Lung (tissue), 12 donors: ENCODE data around the gene LMBR1L. TPM values are rescaled to one million over a fixed set of nuclear protein-coding genes. Genes with fewer than 3 reads are reported as not detected.
"Not testable (repeated sequence)": the region's sequence is repeated elsewhere in the genome, so short reads cannot be mapped to it uniquely, and the experiment has no call there.

Experiments
- ATAC-seq: fragments of 200-7000 bp; cut with Tn5 transposase; one replicate; pipeline ENCODE4 v1.9.1; 2020; ENCODE audit warnings: moderate number of reproducible peaks; ENCODE audit not compliant: insufficient read depth, low FRiP score
- DNase-seq, 3 donors: peaks; one replicate each; pipeline ENCODE4 v3.0.0-alpha.2; 2013 to 2017
- H3K27ac ChIP-seq, 2 donors: one replicate each; pipeline ENCODE4 v1.5.1; 2013; ENCODE audit warnings: mild to moderate bottlenecking in 2 of 2, moderate library complexity in 2 of 2, control low read depth in 1 of 2, inconsistent platforms in 1 of 2, low read depth in 1 of 2, low read length in 1 of 2
- H3K27me3 ChIP-seq, 3 donors: one replicate each; pipeline ENCODE4 v1.5.1; 2013; ENCODE audit warnings: low read length in 2 of 3; ENCODE audit not compliant: control insufficient read depth in 3 of 3, insufficient read depth in 3 of 3
- H3K36me3 ChIP-seq, 4 donors: one replicate each; pipeline ENCODE4 v1.5.1; 2013; ENCODE audit warnings: low read length in 4 of 4, mild to moderate bottlenecking in 1 of 4, moderate library complexity in 1 of 4; ENCODE audit not compliant: control insufficient read depth in 4 of 4, insufficient read depth in 4 of 4
- H3K4me1 ChIP-seq, 5 donors: one replicate each; pipeline ENCODE4 v1.5.1; 2013; ENCODE audit warnings: low read length in 5 of 5, mild to moderate bottlenecking in 2 of 5, moderate library complexity in 1 of 5; ENCODE audit not compliant: control insufficient read depth in 5 of 5, insufficient read depth in 5 of 5
- H3K4me3 ChIP-seq: one replicate; pipeline ENCODE4 v1.5.1; 2013; ENCODE audit warnings: mild to moderate bottlenecking, control low read depth, moderate library complexity
- H3K9ac ChIP-seq, 2 donors: one replicate each; pipeline ENCODE4 v1.5.1; 2013; ENCODE audit warnings: low read length in 2 of 2, control low read depth in 1 of 2; ENCODE audit not compliant: insufficient read depth in 1 of 2
- H3K9me3 ChIP-seq, 4 donors: one replicate each; pipeline ENCODE4 v1.5.1; 2013; ENCODE audit warnings: low read length in 3 of 4, mild to moderate bottlenecking in 1 of 4, moderate library complexity in 1 of 4; ENCODE audit not compliant: control insufficient read depth in 4 of 4, insufficient read depth in 3 of 4
- WGBS, 2 donors: extraction: QIAGEN DNeasy Blood & Tissue Kit; methylation state at CpG; one replicate each; pipeline ENCODE4 v1.1.7; 2013; 5-methylcytosine and 5-hydroxymethylcytosine counted together
- polyA plus RNA-seq, 2 donors: library from polyadenylated mRNA; stranded (reverse); fragments of 200-250 nt; gene quantifications; one replicate each; pipeline ENCODE4 v1.2.1, GENCODE V29; 2013
- total RNA-seq, 2 donors: library from RNA; depleted of rRNA in 1 of 2; stranded (reverse); fragments of >200 nt in 1 of 2; gene quantifications; one replicate each; pipeline ENCODE4 v1.2.1, GENCODE V29; 2014 to 2021
- TF ChIP-seq, protein P1 (sequence below): IDR thresholded peaks from 2 replicates; pipeline ENCODE4 v1.5.1; 2012; ENCODE audit warnings: mild to moderate bottlenecking; ENCODE audit errors: control extremely low read depth, extremely low read depth
- donor health status: control.
- donor health status: control.
- donor health status: Bipolar disorder and iron deficiency.
- donor health status: healthy.
- donor health status: DM: yes; HTN: yes; CAD: no.

LMBR1L gene
- total and polyA plus RNA-seq, 4 donors, result 34.8 to 70.1 (median 38.7) TPM

DNA sequence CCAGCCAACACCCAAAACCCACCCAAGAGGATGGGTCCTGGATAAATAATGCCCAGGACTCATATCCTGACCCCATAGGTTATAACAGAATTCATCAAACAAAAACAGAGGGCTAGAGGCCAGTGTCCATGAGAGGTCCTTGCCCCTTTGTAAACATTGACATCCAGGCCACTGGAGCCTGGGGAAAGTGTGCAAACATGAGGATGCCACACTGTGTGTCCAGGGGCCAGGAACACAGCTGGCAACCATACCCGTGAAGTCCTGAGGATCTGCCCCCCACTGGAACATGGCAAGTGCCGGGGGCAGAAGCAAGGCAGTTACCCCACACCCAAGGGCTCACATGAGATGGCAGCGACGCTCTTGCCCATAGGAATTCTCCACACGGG lies 45.9 kb downstream of the LMBR1L start:
- Histone ChIP-seq H3K36me3 (no peaks in the 10 kb centered on the region), H3K9ac (no peak overlapping the region), H3K27me3 (no peaks in the 10 kb centered on the region), H3K9me3 (no peaks in the 10 kb centered on the region), H3K4me1 (peaks cover 0 to 17% (median 5%) of the 10 kb centered on the region in 5 donors), H3K27ac (no peak overlapping the region), H3K4me3 (no peak overlapping the region)
- WGBS, 2 donors, result 94 to 95% methylated on average over 5 of the region's 5 CpGs
- TF ChIP-seq, protein P1, sequence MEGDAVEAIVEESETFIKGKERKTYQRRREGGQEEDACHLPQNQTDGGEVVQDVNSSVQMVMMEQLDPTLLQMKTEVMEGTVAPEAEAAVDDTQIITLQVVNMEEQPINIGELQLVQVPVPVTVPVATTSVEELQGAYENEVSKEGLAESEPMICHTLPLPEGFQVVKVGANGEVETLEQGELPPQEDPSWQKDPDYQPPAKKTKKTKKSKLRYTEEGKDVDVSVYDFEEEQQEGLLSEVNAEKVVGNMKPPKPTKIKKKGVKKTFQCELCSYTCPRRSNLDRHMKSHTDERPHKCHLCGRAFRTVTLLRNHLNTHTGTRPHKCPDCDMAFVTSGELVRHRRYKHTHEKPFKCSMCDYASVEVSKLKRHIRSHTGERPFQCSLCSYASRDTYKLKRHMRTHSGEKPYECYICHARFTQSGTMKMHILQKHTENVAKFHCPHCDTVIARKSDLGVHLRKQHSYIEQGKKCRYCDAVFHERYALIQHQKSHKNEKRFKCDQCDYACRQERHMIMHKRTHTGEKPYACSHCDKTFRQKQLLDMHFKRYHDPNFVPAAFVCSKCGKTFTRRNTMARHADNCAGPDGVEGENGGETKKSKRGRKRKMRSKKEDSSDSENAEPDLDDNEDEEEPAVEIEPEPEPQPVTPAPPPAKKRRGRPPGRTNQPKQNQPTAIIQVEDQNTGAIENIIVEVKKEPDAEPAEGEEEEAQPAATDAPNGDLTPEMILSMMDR, result no peak
- ATAC-seq (no peak), DNase-seq (no peak)

DNA sequence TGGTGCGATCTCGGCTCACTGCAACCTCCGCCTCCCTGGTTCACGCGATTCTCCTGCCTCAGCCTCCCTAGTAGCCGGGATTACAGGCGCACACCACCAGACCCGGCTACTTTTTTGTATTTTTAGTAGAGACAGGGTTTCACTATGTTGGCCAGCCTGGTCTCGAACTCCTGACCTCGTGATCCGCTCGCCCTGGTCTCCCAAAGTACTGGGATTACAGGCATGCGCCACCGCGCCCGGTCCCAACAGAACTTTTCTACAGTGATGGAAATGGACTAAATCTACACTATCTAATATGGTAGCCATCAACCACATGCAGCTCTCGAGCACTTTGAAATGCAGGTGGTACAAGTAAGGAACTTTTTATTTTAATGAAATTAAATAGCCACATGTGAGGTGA lies 48.7 kb downstream of the LMBR1L start:
- H3K9ac ChIP-seq, H3K27me3 ChIP-seq, ATAC-seq, DNase-seq, H3K4me3 ChIP-seq, H3K36me3 ChIP-seq, H3K27ac ChIP-seq, H3K9me3 ChIP-seq: not testable (repeated sequence)
- H3K4me1 ChIP-seq, result peaks cover 5 to 32% (median 15%) of the 10 kb centered on the region in 5 donors
- 92 to 97% methylated on average over 17 of the region's 17 CpGs for WGBS, 2 donors

DNA sequence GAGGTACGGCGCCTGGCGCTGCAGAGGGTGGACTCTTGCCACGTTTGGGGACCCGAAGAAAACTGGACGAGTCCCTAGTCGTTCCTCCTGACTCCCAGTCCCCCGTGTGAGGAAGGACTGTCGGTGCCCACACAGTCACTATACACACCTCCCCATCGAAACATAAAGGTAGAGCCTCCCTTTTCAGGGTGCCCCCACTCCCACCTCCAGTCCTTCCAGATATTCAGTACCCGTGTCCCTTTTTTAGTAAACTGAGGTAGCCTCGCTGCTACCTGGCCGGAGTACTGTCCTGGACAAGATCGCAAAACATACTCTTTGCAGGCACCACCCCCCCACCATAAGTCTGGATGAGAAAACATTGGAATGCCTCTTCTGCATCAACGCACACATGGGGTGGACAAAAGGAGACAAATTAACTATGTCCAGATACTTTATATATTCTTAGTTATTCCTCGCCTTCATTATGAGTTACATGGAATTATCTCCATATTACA lies 49.4 kb downstream of the LMBR1L start:
- TF ChIP-seq, protein P1, result no peak
- 7 to 13% methylated on average over 16 of the region's 16 CpGs for WGBS, 2 donors

DNA sequence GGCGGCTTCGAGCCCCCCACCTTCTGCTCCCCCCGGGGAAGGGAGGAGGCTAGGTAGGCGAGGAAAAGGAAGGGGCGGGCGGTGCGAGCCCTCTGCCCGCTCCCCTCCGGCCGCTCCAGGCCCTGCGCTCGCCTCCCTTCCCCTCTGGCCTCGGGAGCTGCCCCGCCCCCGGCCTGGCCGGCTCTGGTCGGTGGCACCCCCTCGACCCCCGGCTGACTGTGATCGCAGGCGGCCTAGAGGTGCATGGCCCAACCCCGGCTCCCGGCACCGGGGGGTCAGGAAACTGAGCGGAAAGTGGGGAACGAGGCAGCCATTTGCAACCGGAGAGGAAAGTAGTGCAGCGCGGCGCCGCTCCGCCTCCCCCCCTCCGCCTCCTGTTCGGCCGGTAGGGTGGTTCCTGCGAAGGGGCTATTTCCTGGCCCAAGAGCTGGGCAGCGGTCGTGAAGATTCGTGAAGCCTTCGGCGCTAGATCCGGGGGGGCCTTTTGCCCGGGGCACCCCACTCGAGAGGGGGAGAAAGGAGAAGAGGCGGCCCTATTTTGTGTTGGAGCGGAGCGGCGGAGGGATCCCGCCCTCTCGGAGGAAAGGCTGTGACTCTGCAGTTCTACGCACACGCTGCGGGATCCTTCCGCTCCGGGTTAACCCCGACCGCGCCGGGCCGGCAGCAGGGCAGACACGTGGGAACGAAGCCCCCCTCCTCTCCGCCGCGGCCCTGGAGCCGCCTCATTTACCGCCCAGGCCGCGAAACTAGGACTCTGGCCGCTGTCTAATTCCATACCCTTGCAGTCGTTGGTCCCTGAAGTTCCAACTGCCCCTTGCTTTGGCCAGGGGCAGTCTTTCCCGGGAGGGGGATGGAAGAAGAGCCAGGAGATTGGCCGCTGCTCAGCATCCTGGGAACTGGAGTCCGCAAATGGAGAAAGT lies 50.1 kb downstream of the LMBR1L start, which contains the start of gene KMT2D:
TSS of gene KMT2D (minus strand) at position 558 of the 920 bp plus-strand sequence. CDS start 5,470 bp downstream, outside the sequence.
- Histone ChIP-seq H3K4me1 (peaks cover 10 to 46% (median 20%) of the 10 kb centered on the region in 5 donors), H3K9me3 (no peaks in the 10 kb centered on the region), H3K27ac (peak within 1 kb of the TSS; percentile 98 to 99), H3K27me3 (no peaks in the 10 kb centered on the region), H3K4me3 (peak within 1 kb of the TSS; percentile 91), H3K36me3 (peaks cover 0 to 3% (median 0%) of the 10 kb centered on the region in 4 donors), H3K9ac (peak within 1 kb of the TSS; percentile 56 to 82)
- TF ChIP-seq, protein P1, result no peak
- WGBS, 2 donors, result 0 to 1% methylated on average over 59 to 74 of the region's 74 CpGs
- peak; percentile 94 to 98 (median 96) for DNase-seq
- ATAC-seq, result peak; percentile 86

More for the DNA sequence above, 49.4 kb downstream of the LMBR1L start:
- H3K4me3 ChIP-seq, result peak overlapping the region; percentile 91
- no peak for DNase-seq
- H3K9me3 ChIP-seq, result no peaks in the 10 kb centered on the region
- H3K9ac ChIP-seq, result peak overlapping the region; percentile 26 to 67
- peak overlapping the region; percentile 98 to 99 for H3K27ac ChIP-seq
- H3K27me3 ChIP-seq, result no peaks in the 10 kb centered on the region
- H3K4me1 ChIP-seq, result peaks cover 6 to 39% (median 19%) of the 10 kb centered on the region in 5 donors
- ATAC-seq, result no peak
- peaks cover 0 to 3% (median 0%) of the 10 kb centered on the region in 4 donors for H3K36me3 ChIP-seq
